ENCODE measurements around the gene DDAH2. TPM values are rescaled to one million over a fixed set of nuclear protein-coding genes. Genes with fewer than 3 reads are reported as not detected.

Gene DDAH2
- total RNA-seq, 6 donors from 2014 or later, result 46.6 to 157 (median 83.7) TPM

GRCh38 chr6:31742894-31743293 lies 13.8 kb upstream of the DDAH2 start:
- no peaks in the 10 kb centered on the region for H3K9me3 ChIP-seq
- ATAC-seq (ENCODE audit: low FRiP score in 2 of 2) (no peak), DNase-seq (no peak)
- H3K4me3 ChIP-seq, result no peak overlapping the region
- H3K27me3 ChIP-seq, result no peaks in the 10 kb centered on the region
- TF ChIP-seq EP300 (IDR thresholded peaks at IDR 0.05) (no peak), CTCF (IDR thresholded peaks at IDR 0.05) (no peak)
- 85 to 91% methylated on average over 3 of the region's 3 CpGs for WGBS, 2 donors
- H3K27ac ChIP-seq, result no peak overlapping the region
- H3K36me3 ChIP-seq, result no peaks in the 10 kb centered on the region
- peaks cover 23 to 27% (median 26%) of the 10 kb centered on the region in 4 donors for H3K4me1 ChIP-seq

- DNase-seq (no peak), ATAC-seq (ENCODE audit: low FRiP score in 2 of 2) (no peak)
- no peaks in the 10 kb centered on the region for H3K36me3 ChIP-seq
- H3K27ac ChIP-seq, result no peak overlapping the region
- no peaks in the 10 kb centered on the region for H3K9me3 ChIP-seq
- no peak overlapping the region for H3K4me3 ChIP-seq
- no peaks in the 10 kb centered on the region for H3K27me3 ChIP-seq
- 92 to 98% methylated on average over 2 of the region's 2 CpGs for WGBS, 2 donors
- TF ChIP-seq POLR2AphosphoS5 (IDR thresholded peaks at IDR 0.05) (no peak), CTCF (IDR thresholded peaks at IDR 0.05) (no peak), EP300 (IDR thresholded peaks at IDR 0.05) (no peak), POLR2A (IDR thresholded peaks at IDR 0.05) (no peak)
- peaks cover 33 to 38% (median 36%) of the 10 kb centered on the region in 4 donors for H3K4me1 ChIP-seq
Measured at GRCh38 chr6:31741815-31742214, 12.7 kb upstream of the DDAH2 start.

GRCh38 chr6:31740397-31741223 lies 11.5 kb upstream of the DDAH2 start:
- H3K27ac ChIP-seq, result peak overlapping the region; percentile 68 to 99 (median 78)
- WGBS, 2 donors, result 16 to 19% methylated on average over 29 of the region's 29 CpGs
- H3K4me1 ChIP-seq, result peaks cover 36 to 40% (median 39%) of the 10 kb centered on the region in 4 donors
- peak; percentile 52 to 82 for DNase-seq
- H3K36me3 ChIP-seq, result no peaks in the 10 kb centered on the region
- peak overlapping the region; percentile 77 to 95 (median 80) for H3K4me3 ChIP-seq
- no peaks in the 10 kb centered on the region for H3K27me3 ChIP-seq
- TF ChIP-seq EP300 (IDR thresholded peaks at IDR 0.05) (no peak), POLR2AphosphoS5 (IDR thresholded peaks at IDR 0.05) (no peak), CTCF (IDR thresholded peaks at IDR 0.05) (no peak), POLR2A (IDR thresholded peaks at IDR 0.05) (no peak)
- ATAC-seq (ENCODE audit: low FRiP score in 2 of 2), result peak; percentile 14 to 16
- no peaks in the 10 kb centered on the region for H3K9me3 ChIP-seq

- Histone ChIP-seq H3K4me1 (peaks cover 36 to 46% (median 40%) of the 10 kb centered on the region in 4 donors), H3K27me3 (no peaks in the 10 kb centered on the region), H3K9me3 (no peaks in the 10 kb centered on the region), H3K27ac (peak within 1 kb of the TSS; percentile 82 to 99 (median 94)), H3K36me3 (no peaks in the 10 kb centered on the region), H3K4me3 (peak within 1 kb of the TSS; percentile 77 to 95 (median 80))
- DNase-seq (peak; percentile 99 to 100), ATAC-seq (ENCODE audit: low FRiP score in 2 of 2) (peak; percentile 95)
- TF ChIP-seq POLR2AphosphoS5 (IDR thresholded peaks at IDR 0.05), result peak; percentile 71 to 79
- TF ChIP-seq CTCF (IDR thresholded peaks at IDR 0.05), result no peak
- TF ChIP-seq POLR2A (IDR thresholded peaks at IDR 0.05), result peak in 2 of 4 donors; percentile 36 to 81
- no peak for TF ChIP-seq EP300 (IDR thresholded peaks at IDR 0.05)
- WGBS, 2 donors, result 0% methylated on average over 32 to 50 of the region's 58 CpGs
Measured at GRCh38 chr6:31739639-31740396, 10.7 kb upstream of the DDAH2 start, which contains the start of gene MSH5. MSH5 (plus strand) TSS chr6:31740005; CDS start chr6:31740467, 462 bp downstream.
